GM18505 (cell line): Measurements from ENCODE around the gene TGM5.
"Not testable (repeated sequence)": the region's sequence is repeated elsewhere in the genome, so short reads cannot be mapped to it uniquely, and the experiment has no call there.

ENCODE experiments used
- ATAC-seq: cut with Tn5 transposase; IDR thresholded peaks from one replicate; pipeline ENCODE4 v1.9.1; 2021; ENCODE audit not compliant: unreplicated experiment
- POLR2A ChIP-seq: IDR thresholded peaks from 4 replicates; pipeline ENCODE4 v1.6.1; 2011; ENCODE audit warnings: borderline replicate concordance; ENCODE audit not compliant: insufficient read depth, insufficient read length; ENCODE audit errors: extremely low read depth

The TGM5 gene

DNA sequence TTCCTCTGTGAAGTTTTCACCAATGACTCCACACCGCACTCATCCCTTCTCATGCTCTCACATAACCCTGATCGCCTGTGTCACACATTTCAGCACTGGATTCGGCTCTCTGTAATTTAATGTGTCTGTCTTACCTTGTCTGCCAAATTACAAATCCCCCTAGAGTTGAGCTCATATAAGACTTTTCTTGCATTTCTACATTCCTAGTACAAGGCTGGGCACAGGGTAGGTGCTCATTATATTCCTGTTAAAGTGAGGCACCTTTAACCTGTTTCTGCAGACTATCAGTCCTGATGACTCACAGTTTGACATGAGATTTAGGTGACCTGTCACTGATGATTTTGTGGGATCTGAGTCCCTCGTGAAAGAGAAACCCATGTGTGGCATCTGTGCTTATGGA lies 22.6 kb downstream of the TGM5 start:
- TF ChIP-seq POLR2A: no peak
- no peak for ATAC-seq

DNA sequence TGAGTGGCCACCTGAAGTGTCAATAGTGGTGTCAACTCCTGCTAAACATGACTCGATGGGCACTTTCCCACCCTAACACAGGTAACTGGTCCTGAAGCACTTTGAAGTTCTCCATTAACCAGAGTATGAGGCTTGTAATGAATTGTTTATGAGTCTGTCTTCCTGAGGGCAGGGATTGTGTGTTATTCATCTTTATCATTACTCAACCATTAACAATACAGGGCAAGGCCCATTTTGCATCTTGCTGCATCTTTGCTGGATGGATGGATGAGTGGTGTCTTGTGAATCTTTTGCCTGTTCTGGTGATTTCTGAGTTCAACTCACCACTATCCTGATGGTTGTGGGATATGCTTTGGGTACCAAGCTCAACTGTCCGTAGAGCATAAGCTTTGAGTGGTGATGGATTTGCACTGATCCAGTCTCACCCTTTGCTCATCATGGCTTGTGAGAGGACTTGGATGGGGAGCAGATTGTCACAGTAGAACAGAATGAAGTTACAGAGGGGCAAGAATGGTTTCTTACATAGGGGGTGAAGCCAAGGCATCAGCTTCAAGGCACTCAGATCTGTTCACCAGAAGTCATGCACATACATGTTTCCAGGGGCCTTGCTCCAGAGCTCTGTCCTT lies 23.6 kb downstream of the TGM5 start:
- no peak for ATAC-seq
- TF ChIP-seq POLR2A: no peak

- ATAC-seq: no peak
- TF ChIP-seq POLR2A: no peak
These were observed 24.1 kb downstream of the TGM5 start for GRCh38 chr15:43242616-43243015.

DNA sequence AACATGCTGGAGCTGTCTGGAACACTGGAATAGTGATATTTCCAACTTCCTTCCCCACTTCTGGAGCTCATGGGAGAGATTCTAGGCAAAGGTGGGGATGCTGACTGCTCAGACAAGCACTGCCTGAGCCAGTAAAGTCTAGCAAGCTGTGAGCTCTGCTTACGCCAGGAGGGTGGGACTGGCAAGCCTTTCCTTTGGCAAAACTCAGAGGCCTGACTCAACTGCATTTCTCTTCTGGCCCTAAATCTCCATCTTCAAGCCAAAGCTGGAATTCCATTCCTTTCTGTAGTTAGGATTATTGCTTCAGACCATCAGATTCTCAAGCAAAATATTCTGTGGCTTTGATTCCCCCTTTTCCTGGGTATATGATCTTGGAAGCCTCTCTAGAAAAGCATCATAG lies 25.6 kb downstream of the TGM5 start:
- TF ChIP-seq POLR2A: no peak
- no peak for ATAC-seq

- ATAC-seq: no peak
These were observed 26.8 kb downstream of the TGM5 start for GRCh38 chr15:43239732-43240491.

DNA sequence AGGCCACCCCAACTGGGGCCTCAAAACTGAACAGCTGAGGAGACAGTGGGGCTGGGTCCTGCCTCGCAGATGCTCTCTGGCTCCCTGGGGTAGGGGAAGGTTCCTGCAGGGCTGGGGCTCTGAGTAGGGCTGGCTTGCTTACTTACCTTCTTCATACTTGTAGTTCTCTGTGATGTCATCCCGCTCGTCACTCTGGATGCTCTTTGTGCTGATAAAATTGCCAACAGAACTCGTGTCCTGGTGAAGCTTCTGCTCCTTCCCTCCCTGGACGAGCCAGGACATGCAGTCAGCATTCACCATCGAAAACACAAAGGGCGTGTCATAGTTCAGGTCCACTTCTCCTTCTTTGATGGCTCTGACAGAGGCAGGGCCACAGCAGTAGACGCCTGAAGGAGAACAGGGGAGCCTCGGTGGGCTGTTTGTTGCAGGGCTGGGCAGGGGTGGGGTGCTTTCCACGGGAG lies 28.0 kb downstream of the TGM5 start:
- ATAC-seq: no peak
- TF ChIP-seq POLR2A: no peak

More at GRCh38 chr15:43239732-43240491, 26.8 kb downstream of the TGM5 start:
- no peak for TF ChIP-seq POLR2A

DNA sequence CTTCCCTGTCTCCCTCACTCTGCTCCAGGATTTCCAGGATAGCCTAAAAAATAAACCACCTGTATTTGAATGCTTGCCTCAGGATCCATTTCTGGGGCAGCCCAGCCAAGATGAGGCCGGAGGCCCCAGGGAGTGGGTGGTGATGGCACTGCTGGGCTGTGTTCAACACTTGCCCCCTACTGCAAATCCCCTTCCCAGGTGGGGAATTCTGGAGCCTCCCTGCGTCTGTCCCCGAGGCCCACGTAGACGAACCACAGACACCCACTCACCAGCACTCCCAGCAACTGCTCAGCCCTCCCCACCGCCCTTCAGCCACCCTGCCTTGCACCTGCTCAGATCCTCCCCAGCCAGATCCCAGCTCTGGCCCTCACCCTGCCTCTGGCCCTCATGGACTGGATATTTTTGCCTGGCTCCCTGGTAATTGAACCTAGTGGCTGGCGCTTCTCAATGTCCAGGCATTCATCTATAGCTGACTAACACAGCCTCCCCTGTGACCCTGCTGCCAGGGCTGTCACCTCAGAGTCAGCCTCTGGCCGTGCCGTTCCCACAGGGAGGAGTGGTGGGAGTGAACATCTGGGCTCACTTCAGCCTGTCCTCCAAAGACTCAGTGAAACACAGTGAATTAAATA lies 28.8 kb downstream of the TGM5 start:
- no peak for TF ChIP-seq POLR2A
- no peak for ATAC-seq

- ATAC-seq: no peak
- no peak for TF ChIP-seq POLR2A
These were observed 31.2 kb downstream of the TGM5 start for GRCh38 chr15:43235536-43235935.

DNA sequence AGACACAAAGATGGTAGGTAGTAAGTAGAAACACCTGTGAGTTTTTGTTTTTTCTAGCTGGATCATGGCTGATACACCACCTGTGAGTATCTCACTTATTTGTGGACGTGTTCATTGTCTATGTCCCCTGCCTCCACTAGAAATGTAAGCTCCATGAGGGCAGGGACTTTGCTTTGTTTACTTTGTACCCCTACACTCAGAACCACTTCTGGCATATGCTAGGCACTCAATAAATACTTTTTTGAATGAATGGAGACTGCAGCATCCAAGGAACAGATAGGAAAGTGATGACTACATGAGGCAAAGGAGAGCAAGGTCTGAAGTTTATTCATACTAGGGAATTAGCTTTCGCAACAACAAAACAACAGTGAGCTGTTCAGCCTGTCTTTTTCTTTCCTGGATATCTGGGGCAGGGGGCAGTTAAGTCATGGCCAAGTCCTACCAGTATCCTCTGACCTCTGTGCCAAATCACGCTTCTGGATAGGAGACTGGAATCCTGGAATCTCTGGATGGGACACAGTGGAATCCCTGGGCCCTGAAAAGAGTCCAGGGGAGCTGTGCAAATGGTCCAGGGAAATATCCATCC lies 34.3 kb downstream of the TGM5 start:
- no peak for TF ChIP-seq POLR2A
- no peak for ATAC-seq

DNA sequence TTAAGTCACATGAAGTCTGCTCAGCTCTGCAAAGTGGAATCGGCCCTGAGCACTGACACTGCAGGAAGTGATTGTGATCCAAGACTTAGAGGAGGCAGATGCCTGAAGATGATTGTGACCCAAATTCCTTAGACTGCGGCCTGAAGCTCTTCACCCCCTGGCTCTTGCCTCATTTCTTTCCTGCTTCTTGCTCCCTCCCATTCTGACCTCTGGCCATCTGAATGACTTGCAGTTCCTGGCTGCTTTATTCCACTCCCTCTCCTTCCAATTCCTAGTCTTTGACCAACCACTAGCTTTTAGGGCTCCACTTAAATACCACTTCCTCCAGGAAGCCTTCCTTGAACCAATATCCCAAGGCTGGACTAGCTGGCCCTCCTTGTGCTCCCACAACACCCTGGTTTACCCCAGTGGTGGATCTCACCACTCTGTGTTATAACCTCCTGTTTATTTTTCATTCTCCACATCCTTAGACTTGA lies 36.0 kb downstream of the TGM5 start:
- TF ChIP-seq POLR2A: no peak
- ATAC-seq: no peak

- no peak for ATAC-seq
- TF ChIP-seq POLR2A: no peak
These were observed 36.8 kb downstream of the TGM5 start for GRCh38 chr15:43229977-43230376.

DNA sequence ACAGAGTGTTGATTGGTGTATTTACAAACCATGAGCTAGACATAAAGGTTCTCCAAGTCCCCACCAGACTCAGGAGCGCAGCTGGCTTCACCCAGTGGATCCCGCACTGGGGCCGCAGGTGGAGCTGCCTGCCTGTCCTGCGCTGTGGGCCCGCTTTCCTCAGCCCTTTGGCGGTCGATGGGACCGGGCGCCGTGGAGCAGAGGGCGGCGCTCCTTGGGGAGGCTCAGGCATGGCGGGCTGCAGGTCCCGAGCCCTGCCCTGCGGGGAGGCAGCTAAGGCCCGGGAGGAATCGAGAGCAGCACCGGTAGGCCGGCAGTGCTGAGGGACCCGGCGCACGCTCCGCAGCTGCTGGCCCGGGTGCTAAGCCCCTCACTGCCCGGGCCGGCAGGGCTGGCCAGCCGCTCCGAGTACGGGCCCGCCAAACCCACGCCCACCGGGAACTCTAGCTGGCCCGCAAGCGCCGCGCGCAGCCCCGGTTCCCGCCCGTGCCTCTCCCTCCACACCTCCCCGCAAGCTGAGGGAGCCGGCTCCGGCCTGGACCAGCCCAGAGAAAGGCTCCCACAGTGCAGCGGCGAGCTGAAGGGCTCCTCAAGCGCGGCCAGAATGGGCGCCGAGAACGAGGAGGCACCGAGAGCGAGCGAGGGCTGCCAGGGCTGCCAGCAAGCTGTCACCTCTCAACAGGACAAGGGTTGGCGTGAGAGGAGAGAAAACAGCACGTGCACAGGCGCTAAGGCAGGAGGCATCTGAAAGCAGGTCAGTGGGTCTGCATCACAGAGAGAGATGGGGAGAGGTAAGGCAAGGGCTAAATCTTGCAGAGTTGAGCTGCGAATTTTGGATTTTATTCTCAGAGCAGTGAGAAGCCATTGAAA lies 40.1 kb downstream of the TGM5 start:
- ATAC-seq: no peak
- TF ChIP-seq POLR2A: no peak

GRCh38 chr15:43225950-43226255 lies 40.8 kb downstream of the TGM5 start:
- not testable (repeated sequence) for ATAC-seq

GRCh38 chr15:43225201-43225949 lies 41.4 kb downstream of the TGM5 start:
- TF ChIP-seq POLR2A: no peak
- no peak for ATAC-seq
